ENCODE measurements around the gene IL2.

- no peak for TF ChIP-seq CTCF (IDR thresholded peaks at IDR 0.05)
- TF ChIP-seq POLR2AphosphoS5 (IDR thresholded peaks at IDR 0.05), result no peak
These were observed 12.9 kb upstream of the IL2 start for GRCh38 chr4:122469457-122469856.
